Small intestine (tissue), 7 donors: ENCODE measurements around the gene PLEKHO2. TPM values are rescaled to one million over a fixed set of nuclear protein-coding genes. Genes with fewer than 3 reads are reported as not detected.
A peak's percentile ranks its signal among the peaks of the same experiment; 100 is the strongest.

Experiments used
- DNase-seq, 2 donors: peaks; one replicate each; pipeline versions ENCODE4 v3.0.0 to v3.0.0-alpha.2; 2013
- FAIRE-seq: peaks from 2 replicates; lab custom pipeline; 2012; peaks lifted over from hg19 to GRCh38; lab: Jason Lieb, UNC
- H3K27ac ChIP-seq, 3 donors: one replicate each; pipeline ENCODE4 v1.5.1; 2013; ENCODE audit warnings: low read length in 2 of 3, mild to moderate bottlenecking in 2 of 3, control low read depth in 1 of 3, inconsistent platforms in 1 of 3, low read depth in 1 of 3, moderate library complexity in 1 of 3
- H3K27me3 ChIP-seq, 3 donors: one replicate each; pipeline ENCODE4 v1.6.1; 2013; ENCODE audit warnings: low read length in 3 of 3, inconsistent platforms in 1 of 3; ENCODE audit not compliant: control insufficient read depth in 3 of 3, insufficient read depth in 3 of 3
- H3K36me3 ChIP-seq, 3 donors: one replicate each; pipeline ENCODE4 v1.6.1; 2013; ENCODE audit warnings: low read length in 3 of 3, inconsistent platforms in 1 of 3, low read depth in 1 of 3, mild to moderate bottlenecking in 1 of 3, moderate library complexity in 1 of 3; ENCODE audit not compliant: control insufficient read depth in 3 of 3, insufficient read depth in 2 of 3
- H3K4me1 ChIP-seq, 3 donors: one replicate each; pipeline ENCODE4 v1.6.1; 2013; ENCODE audit warnings: low read length in 2 of 3, inconsistent platforms in 1 of 3, low read depth in 1 of 3, mild to moderate bottlenecking in 1 of 3, moderate library complexity in 1 of 3; ENCODE audit not compliant: control insufficient read depth in 3 of 3, insufficient read depth in 2 of 3
- H3K4me3 ChIP-seq, 3 donors: one replicate each; pipeline ENCODE4 v1.5.1; 2013; ENCODE audit warnings: low read length in 3 of 3, control low read depth in 1 of 3, inconsistent platforms in 1 of 3, low read depth in 1 of 3, mild to moderate bottlenecking in 1 of 3, moderate library complexity in 1 of 3
- H3K9me3 ChIP-seq, 2 donors: one replicate each; pipeline ENCODE4 v1.6.1; 2013; ENCODE audit warnings: low read depth in 1 of 2, low read length in 1 of 2; ENCODE audit not compliant: control insufficient read depth in 2 of 2, insufficient read depth in 1 of 2
- WGBS, 3 donors: extraction: QIAGEN DNeasy Blood & Tissue Kit; methylation state at CpG; one replicate each; pipeline ENCODE4 v1.1.7; 2013; 5-methylcytosine and 5-hydroxymethylcytosine counted together
- polyA plus RNA-seq, 4 donors: library from polyadenylated mRNA; stranded (reverse) in 3 of 4; unstranded in 1 of 4; fragments of 200-250 nt in 3 of 4; fragments of 120-200 nt in 1 of 4; gene quantifications; one replicate each; pipeline versions ENCODE4 v1.2.1 to v1.2.3, GENCODE V29; 2013
- donor health status: healthy with polysubstance abuse.
- donor health status: control.
- donor health status: control.
- donor health status: Bipolar disorder and iron deficiency.
- donor health status: healthy.

PLEKHO2 gene
- polyA plus RNA-seq, 4 donors, result 1.3 to 17.8 (median 11.3) TPM

DNA sequence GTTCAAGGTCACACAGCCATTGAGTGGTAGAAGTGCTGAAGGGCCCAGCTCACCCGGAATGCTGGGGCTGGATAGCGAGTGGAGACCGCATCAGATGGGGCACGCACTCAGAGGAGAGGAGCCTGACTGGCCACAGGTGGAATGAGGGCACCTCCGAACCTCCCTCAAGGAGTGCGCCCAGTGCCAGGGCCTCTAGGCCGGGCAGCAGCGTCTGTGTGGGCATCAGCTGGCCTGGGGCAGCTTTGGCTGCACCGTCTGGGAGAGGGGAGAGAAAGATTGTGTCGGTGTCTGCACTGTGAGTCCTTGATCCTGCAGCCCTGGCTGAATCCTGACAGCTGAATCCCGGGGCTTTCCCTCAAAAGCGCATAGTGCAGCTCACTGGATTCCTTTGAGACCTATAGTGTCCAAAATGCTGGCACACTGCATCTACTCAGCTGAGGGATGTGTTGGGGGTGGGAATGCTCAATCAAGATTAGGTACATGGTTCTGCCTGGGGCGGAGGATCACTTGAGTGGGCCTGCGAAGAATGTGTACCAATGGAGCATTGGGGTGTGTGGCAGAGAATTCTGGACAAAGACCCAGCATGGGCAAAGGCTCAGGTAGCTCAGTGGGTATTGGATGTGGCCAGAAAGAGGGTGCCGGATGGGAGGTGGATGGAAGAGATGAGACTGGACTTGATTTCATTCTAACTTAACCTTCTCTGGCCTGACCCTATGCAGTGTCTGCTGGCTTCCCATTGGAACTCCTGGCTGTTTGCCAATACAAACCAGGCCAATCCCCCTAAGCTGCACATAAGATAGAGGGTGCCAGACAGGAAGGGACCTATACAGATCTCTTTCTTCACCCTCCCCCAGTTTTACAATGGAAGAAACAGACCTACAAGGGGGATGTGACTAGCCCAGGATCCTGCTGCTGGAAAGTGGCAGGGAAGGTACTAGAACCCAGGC lies 70.9 kb downstream of the PLEKHO2 start:
- Histone ChIP-seq H3K27ac (no peak overlapping the region), H3K9me3 (no peaks in the 10 kb centered on the region), H3K27me3 (peaks cover 0 to 17% (median 0%) of the 10 kb centered on the region in 3 donors), H3K36me3 (peaks cover 0 to 2% (median 0%) of the 10 kb centered on the region in 3 donors), H3K4me1 (peaks cover 0 to 4% (median 0%) of the 10 kb centered on the region in 3 donors), H3K4me3 (peak overlapping the region in 1 of 3 donors; percentile 61)
- DNase-seq (no peak), FAIRE-seq (no peak)
- 84 to 90% (median 87%) methylated on average over 15 of the region's 15 CpGs for WGBS, 3 donors

DNA sequence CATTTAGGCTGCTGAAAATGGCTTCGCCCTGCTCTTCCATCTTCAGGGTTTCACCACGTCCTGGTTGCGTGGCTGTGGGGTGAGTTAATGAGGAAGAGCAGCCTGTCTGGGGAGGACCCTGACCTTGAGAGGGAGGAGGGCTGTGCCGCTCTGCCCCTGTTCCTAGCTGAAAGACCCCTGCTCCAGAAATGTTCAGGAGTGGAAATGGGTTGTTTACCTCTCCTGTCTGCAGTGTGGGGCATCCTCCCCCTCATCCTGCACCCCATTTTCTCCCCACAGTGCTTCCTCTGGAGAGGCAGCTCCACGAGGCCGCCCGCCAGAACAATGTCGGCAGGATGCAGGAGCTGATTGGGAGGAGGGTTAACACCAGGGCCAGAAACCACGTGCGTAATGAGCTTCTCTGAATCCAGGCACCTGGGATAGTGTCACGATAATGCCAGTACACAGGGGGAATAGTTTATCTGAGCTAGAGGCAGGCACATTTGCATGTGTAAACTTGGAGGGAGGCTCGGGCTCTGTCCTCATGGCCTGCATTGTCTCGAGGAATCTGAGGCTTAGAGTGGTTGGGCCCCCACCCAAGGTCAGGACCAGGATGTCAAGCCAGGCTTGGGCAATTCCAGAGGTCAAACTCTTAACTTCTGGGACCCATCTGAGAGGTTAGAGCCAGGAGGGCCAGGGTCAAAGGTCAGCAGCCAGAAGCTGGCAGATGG lies 74.0 kb downstream of the PLEKHO2 start:
- H3K27ac ChIP-seq, result no peak overlapping the region
- DNase-seq, result no peak
- no peak for FAIRE-seq
- H3K36me3 ChIP-seq, result peaks cover 0 to 2% (median 0%) of the 10 kb centered on the region in 3 donors
- peaks cover 0 to 17% (median 0%) of the 10 kb centered on the region in 3 donors for H3K27me3 ChIP-seq
- H3K4me1 ChIP-seq, result peaks cover 0 to 4% (median 0%) of the 10 kb centered on the region in 3 donors
- no peak overlapping the region for H3K4me3 ChIP-seq
- 59 to 65% (median 62%) methylated on average over 12 to 13 of the region's 13 CpGs for WGBS, 3 donors
- no peaks in the 10 kb centered on the region for H3K9me3 ChIP-seq

DNA sequence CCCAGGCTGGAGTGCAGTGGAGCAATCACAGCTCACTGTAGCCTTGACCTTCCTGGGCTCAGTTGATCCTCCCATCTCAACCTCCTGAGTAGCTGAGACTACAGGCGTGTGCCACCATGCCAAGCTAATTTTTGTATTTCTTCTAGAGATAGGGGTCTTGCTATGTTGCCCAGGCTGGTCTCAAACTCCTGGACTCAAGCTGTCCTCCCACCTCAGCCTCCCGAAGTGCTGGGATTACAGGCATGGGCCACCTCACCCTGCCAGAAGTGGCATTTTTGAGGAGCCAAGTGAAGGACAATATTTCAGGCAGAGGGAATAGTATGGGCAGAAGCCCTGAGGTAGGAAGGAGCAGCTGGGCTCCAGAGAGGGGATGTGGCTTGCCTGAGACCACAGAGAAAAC lies 74.7 kb downstream of the PLEKHO2 start:
- H3K27ac ChIP-seq, result no peak overlapping the region
- WGBS, 3 donors, result 92 to 94% (median 94%) methylated on average over 2 of the region's 2 CpGs
- DNase-seq, result no peak
- peaks cover 0 to 10% (median 0%) of the 10 kb centered on the region in 3 donors for H3K27me3 ChIP-seq
- FAIRE-seq, result no peak
- H3K4me1 ChIP-seq, result peaks cover 0 to 2% (median 0%) of the 10 kb centered on the region in 3 donors
- H3K36me3 ChIP-seq, result peaks cover 0 to 2% (median 0%) of the 10 kb centered on the region in 3 donors
- H3K9me3 ChIP-seq, result no peaks in the 10 kb centered on the region
- H3K4me3 ChIP-seq, result no peak overlapping the region

DNA sequence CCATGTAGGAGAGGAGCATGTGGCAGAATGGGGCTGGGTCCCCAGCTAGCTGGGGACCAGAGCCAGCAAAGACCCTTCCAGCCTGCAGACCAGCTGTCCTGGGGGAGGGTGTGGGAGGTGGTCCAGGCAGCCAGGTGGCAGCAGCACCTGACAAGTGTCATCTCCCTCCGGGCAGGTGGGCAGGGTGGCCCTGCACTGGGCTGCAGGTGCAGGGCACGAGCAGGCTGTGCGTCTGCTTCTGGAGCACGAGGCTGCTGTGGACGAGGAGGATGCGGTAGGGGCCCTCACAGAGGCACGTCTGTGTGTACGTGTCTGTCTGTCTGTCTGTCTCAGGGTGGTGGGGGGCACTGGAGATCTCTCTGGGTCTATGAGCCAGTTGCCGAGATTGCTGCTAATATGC lies 75.5 kb downstream of the PLEKHO2 start:
- H3K4me1 ChIP-seq, result no peaks in the 10 kb centered on the region
- peaks cover 0 to 6% (median 0%) of the 10 kb centered on the region in 3 donors for H3K27me3 ChIP-seq
- WGBS, 3 donors, result 86 to 94% (median 88%) methylated on average over 9 of the region's 9 CpGs
- no peak for DNase-seq
- H3K27ac ChIP-seq, result no peak overlapping the region
- H3K36me3 ChIP-seq, result peaks cover 0 to 3% (median 0%) of the 10 kb centered on the region in 3 donors
- H3K4me3 ChIP-seq, result no peak overlapping the region
- no peak for FAIRE-seq
- H3K9me3 ChIP-seq, result no peaks in the 10 kb centered on the region

Other genes with a start within 250 kb of the PLEKHO2 start
- gene RBPMS2, start 66.3 kb upstream of the PLEKHO2 start, polyA plus RNA-seq, result 1 to 10 TPM in 3 of 4 donors, not detected in 1; 1.6 to 5.1 (median 4.1) TPM
- 10 to 100 TPM in 1 of 4 donors, 1 to 10 TPM in 1, under 1 TPM in 2; 0.45 to 11.7 (median 3.2) TPM for gene PIF1, start 16.3 kb upstream of the PLEKHO2 start, polyA plus RNA-seq
- gene ANKDD1A, start 70.0 kb downstream of the PLEKHO2 start, polyA plus RNA-seq, result 1 to 10 TPM in 2 of 4 donors, under 1 TPM in 1, not detected in 1; 0.81 to 3.9 (median 1.7) TPM
- 100 to 1,000 TPM in 1 of 4 donors, 10 to 100 TPM in 3; 58.1 to 163 (median 68.3) TPM for gene SPG21, start 148.0 kb downstream of the PLEKHO2 start, polyA plus RNA-seq
- 10 to 100 TPM in 3 of 4 donors, 1 to 10 TPM in 1; 9.7 to 14.8 (median 12.9) TPM for gene MTFMT, start 187.7 kb downstream of the PLEKHO2 start, polyA plus RNA-seq
- 100 to 1,000 TPM in 2 of 4 donors, 10 to 100 TPM in 2; 23.5 to 258 (median 162) TPM for gene SLC51B, start 203.5 kb downstream of the PLEKHO2 start, polyA plus RNA-seq
- gene RASL12, start 226.1 kb downstream of the PLEKHO2 start, polyA plus RNA-seq, result 1 to 10 TPM in 3 of 4 donors, under 1 TPM in 1; 0.45 to 7.7 (median 2.2) TPM
- under 1 TPM in 2 of 4 donors, not detected in 2; 0.03 TPM for gene KBTBD13, start 234.8 kb downstream of the PLEKHO2 start, polyA plus RNA-seq